ENCODE data around the gene GPR132. TPM values are rescaled to one million over a fixed set of nuclear protein-coding genes. Genes with fewer than 3 reads are reported as not detected.

The GPR132 gene
- total and polyA plus RNA-seq, 9 of the 15 experiments (the other 6 are each of a cell fraction or from before 2014, with no cell fraction given): 0.01 to 1.1 (median 0.25) TPM; not detected in 1

GRCh38 chr14:105075379-105076295, 10.4 kb upstream of the GPR132 start (continued):
- TF ChIP-seq ZNF318 (IDR thresholded peaks at IDR 0.05; ENCODE audit: borderline replicate concordance in 1 of 2, low read depth in 1 of 2) (no peak), HLTF (IDR thresholded peaks at IDR 0.05) (no peak), PTTG1 (tag; IDR thresholded peaks at IDR 0.05; ENCODE audit: low read depth) (no peak), NCOA2 (IDR thresholded peaks at IDR 0.05; ENCODE audit: partially characterized antibody in 2 of 2) (no peak), SIX5 (IDR thresholded peaks at IDR 0.05; ENCODE audit: borderline replicate concordance in 1 of 2, insufficient read depth in 1 of 2, low read depth in 1 of 2, low read length in 2 of 2) (no peak), EGR1 (conservative IDR thresholded peaks at IDR 0.05) (no peak), FOXP4 (CRISPR knock-in tag; IDR thresholded peaks at IDR 0.05; ENCODE audit: borderline replicate concordance) (no peak), HNRNPLL (IDR thresholded peaks at IDR 0.05; ENCODE audit: low read depth, low read length, poor library complexity, severe bottlenecking) (no peak), TSHZ1 (CRISPR knock-in tag; IDR thresholded peaks at IDR 0.05) (no peak), PRMT5 (CRISPR knock-in tag; IDR thresholded peaks at IDR 0.05) (no peak), MTF1 (CRISPR knock-in tag; IDR thresholded peaks at IDR 0.05; ENCODE audit: borderline replicate concordance) (no peak)

Data from K562 (cell line).